ENCODE measurements around the gene ACVR2A.
A peak's percentile ranks its signal among the peaks of the same experiment; 100 is the strongest.

Gene ACVR2A

GRCh38 chr2:147844697-147845410, at the start of gene ACVR2A:
Gene ACVR2A (plus strand): TSS chr2:147845029. CDS start chr2:147845153, 124 bp downstream.
- no peak for TF ChIP-seq CTCF (IDR thresholded peaks at IDR 0.05; ENCODE audit: low read depth, low read length)
- peak within 1 kb of the TSS; percentile 69 for H3K4me3 ChIP-seq (ENCODE audit: low read depth, low read length)

GRCh38 chr2:147800316-147800715, 44.5 kb upstream of the ACVR2A start:
- no peak for TF ChIP-seq CTCF (IDR thresholded peaks at IDR 0.05; ENCODE audit: low read depth, low read length)
- H3K4me3 ChIP-seq (ENCODE audit: low read depth, low read length) = no peak overlapping the region

- no peak for TF ChIP-seq CTCF (IDR thresholded peaks at IDR 0.05; ENCODE audit: low read depth, low read length)
These were observed 38.0 kb upstream of the ACVR2A start for GRCh38 chr2:147806846-147807245.

GRCh38 chr2:147808520-147808919, 36.3 kb upstream of the ACVR2A start:
- no peak for TF ChIP-seq CTCF (IDR thresholded peaks at IDR 0.05; ENCODE audit: low read depth, low read length)
- H3K4me3 ChIP-seq (ENCODE audit: low read depth, low read length) = no peak overlapping the region

More at GRCh38 chr2:147806846-147807245, 38.0 kb upstream of the ACVR2A start:
- no peak overlapping the region for H3K4me3 ChIP-seq (ENCODE audit: low read depth, low read length)

- H3K4me3 ChIP-seq (ENCODE audit: low read depth, low read length) = no peak overlapping the region
- TF ChIP-seq CTCF (IDR thresholded peaks at IDR 0.05; ENCODE audit: low read depth, low read length) = no peak
These were observed 33.7 kb upstream of the ACVR2A start for GRCh38 chr2:147810883-147811765.

GRCh38 chr2:147818741-147819140, 26.1 kb upstream of the ACVR2A start:
- H3K4me3 ChIP-seq (ENCODE audit: low read depth, low read length) = no peak overlapping the region
- TF ChIP-seq CTCF (IDR thresholded peaks at IDR 0.05; ENCODE audit: low read depth, low read length) = no peak

GRCh38 chr2:147824620-147825019, 20.2 kb upstream of the ACVR2A start:
- no peak for TF ChIP-seq CTCF (IDR thresholded peaks at IDR 0.05; ENCODE audit: low read depth, low read length)
- H3K4me3 ChIP-seq (ENCODE audit: low read depth, low read length) = no peak overlapping the region
